ENCODE measurements around the gene HOXB8.

GRCh38 chr17:48642843-48643696 lies 28.0 kb upstream of the HOXB8 start:
- TF ChIP-seq MXI1 (IDR thresholded peaks at IDR 0.05; ENCODE audit: low read depth, low read length) (no peak), REST (IDR thresholded peaks at IDR 0.05; ENCODE audit: low read depth, low read length) (no peak), EP300 (IDR thresholded peaks at IDR 0.05; ENCODE audit: borderline replicate concordance in 1 of 2, control insufficient read depth in 1 of 2, low read depth in 2 of 2, low read length in 2 of 2) (no peak), ESRRA (IDR thresholded peaks at IDR 0.05; ENCODE audit: low read length) (no peak), TAF1 (IDR thresholded peaks at IDR 0.05; ENCODE audit: borderline replicate concordance, low read depth, low read length) (no peak), IKZF2 (IDR thresholded peaks at IDR 0.05) (no peak), BCLAF1 (IDR thresholded peaks at IDR 0.05) (no peak), EZH2 (IDR thresholded peaks at IDR 0.05; ENCODE audit: borderline replicate concordance, control insufficient read depth, low read depth, low read length) (no peak), POLR2A (IDR thresholded peaks at IDR 0.05; ENCODE audit: low read depth, low read length) (no peak), ZBED1 (IDR thresholded peaks at IDR 0.05; ENCODE audit: borderline replicate concordance) (no peak), CHD2 (IDR thresholded peaks at IDR 0.05; ENCODE audit: borderline replicate concordance, low read depth, low read length) (no peak), MAX (IDR thresholded peaks at IDR 0.05; ENCODE audit: low read depth, low read length) (no peak)
